ENCODE results near the gene ARMC7. TPM values are rescaled to one million over a fixed set of nuclear protein-coding genes. Genes with fewer than 3 reads are reported as not detected.

The ARMC7 gene
- total RNA-seq, 1 donor from 2014 or later, result 6.2 TPM

- H3K4me1 ChIP-seq, result peaks cover 14% of the 10 kb centered on the region
- H3K27ac ChIP-seq (replicated peaks), result no peak overlapping the region
- DNase-seq, result no peak
- no peaks in the 10 kb centered on the region for H3K27me3 ChIP-seq (ENCODE audit: low read depth)
- intact Hi-C loops (cut with micrococcal nuclease), result no loop called here
- no peak for TF ChIP-seq CTCF (IDR thresholded peaks at IDR 0.05; ENCODE audit: borderline replicate concordance)
- H3K4me3 ChIP-seq, result no peak overlapping the region
- H3K36me3 ChIP-seq, result peaks cover 45% of the 10 kb centered on the region
- H3K9me3 ChIP-seq (replicated peaks), result no peaks in the 10 kb centered on the region
These were observed 46.6 kb upstream of the ARMC7 start for GRCh38 chr17:75063201-75063600.

GRCh38 chr17:75063626-75064025 lies 46.1 kb upstream of the ARMC7 start:
- Histone ChIP-seq H3K36me3 (peaks cover 45% of the 10 kb centered on the region), H3K27me3 (ENCODE audit: low read depth) (no peaks in the 10 kb centered on the region), H3K9me3 (replicated peaks) (no peaks in the 10 kb centered on the region), H3K4me1 (peaks cover 14% of the 10 kb centered on the region), H3K4me3 (no peak overlapping the region), H3K27ac (replicated peaks) (no peak overlapping the region)
- no peak for DNase-seq
- TF ChIP-seq CTCF (IDR thresholded peaks at IDR 0.05; ENCODE audit: borderline replicate concordance), result no peak
- intact Hi-C loops (cut with micrococcal nuclease), result no loop called here

- Histone ChIP-seq H3K36me3 (peaks cover 45% of the 10 kb centered on the region), H3K4me1 (peaks cover 14% of the 10 kb centered on the region), H3K4me3 (no peak overlapping the region), H3K27me3 (ENCODE audit: low read depth) (no peaks in the 10 kb centered on the region), H3K27ac (replicated peaks) (no peak overlapping the region), H3K9me3 (replicated peaks) (no peaks in the 10 kb centered on the region)
- TF ChIP-seq CTCF (IDR thresholded peaks at IDR 0.05; ENCODE audit: borderline replicate concordance), result no peak
- intact Hi-C loops (cut with micrococcal nuclease), result no loop called here
- DNase-seq, result no peak
These were observed 45.7 kb upstream of the ARMC7 start for GRCh38 chr17:75064040-75064439.

GRCh38 chr17:75064460-75064859 lies 45.3 kb upstream of the ARMC7 start:
- TF ChIP-seq CTCF (IDR thresholded peaks at IDR 0.05; ENCODE audit: borderline replicate concordance), result no peak
- H3K36me3 ChIP-seq, result peaks cover 43% of the 10 kb centered on the region
- no peak for DNase-seq
- H3K9me3 ChIP-seq (replicated peaks), result no peaks in the 10 kb centered on the region
- no peak overlapping the region for H3K27ac ChIP-seq (replicated peaks)
- H3K27me3 ChIP-seq (ENCODE audit: low read depth), result no peaks in the 10 kb centered on the region
- no peak overlapping the region for H3K4me3 ChIP-seq
- intact Hi-C loops (cut with micrococcal nuclease), result no loop called here
- H3K4me1 ChIP-seq, result peaks cover 11% of the 10 kb centered on the region

GRCh38 chr17:75064867-75065561 lies 44.8 kb upstream of the ARMC7 start:
- intact Hi-C loops (cut with micrococcal nuclease), result no loop called here
- no peaks in the 10 kb centered on the region for H3K9me3 ChIP-seq (replicated peaks)
- H3K36me3 ChIP-seq, result peaks cover 39% of the 10 kb centered on the region
- peaks cover 6% of the 10 kb centered on the region for H3K4me1 ChIP-seq
- H3K4me3 ChIP-seq, result no peak overlapping the region
- TF ChIP-seq CTCF (IDR thresholded peaks at IDR 0.05; ENCODE audit: borderline replicate concordance), result no peak
- no peak overlapping the region for H3K27ac ChIP-seq (replicated peaks)
- no peaks in the 10 kb centered on the region for H3K27me3 ChIP-seq (ENCODE audit: low read depth)
- no peak for DNase-seq
